A549 (cell line): Measurements from ENCODE around the gene PHPT1. TPM values are rescaled to one million over a fixed set of nuclear protein-coding genes. Genes with fewer than 3 reads are reported as not detected.
A peak's percentile ranks its signal among the peaks of the same experiment; 100 is the strongest.

Experiments used
- ATAC-seq, 2 experiments: fragments of 200-7000 bp in 1 of 2; fragments of >200 bp in 1 of 2; cut with Nextera tagmentation in 1 of 2; cut with Tn5 transposase in 1 of 2; 3 replicates each; pipeline versions ENCODE4 v1.8.0 to v1.9.1; 2018 to 2020; ENCODE audit warnings: mild to moderate bottlenecking in 1 of 2, moderate library complexity in 1 of 2
- CTCF ChIA-PET: fragments of 300-600 bp; sonication (Branson Sonifier 250); formaldehyde crosslinking; extraction: SDS; loops from one replicate; lab custom pipeline; 2021; ENCODE audit warnings: antibody characterized with exemption, inconsistent platforms; lab: Yijun Ruan, JAX
- POLR2A ChIA-PET: fragments of 350-600 bp; formaldehyde crosslinking; extraction: SDS; loops from one replicate; lab custom pipeline; 2021; ENCODE audit warnings: antibody characterized with exemption, inconsistent platforms; lab: Yijun Ruan, JAX
- DNase-seq, 2 experiments: peaks; one replicate each; pipeline versions ENCODE4 v3.0.0 to v3.0.0-alpha.2; 2011 to 2016; ENCODE audit warnings: low read depth in 1 of 2, low spot score in 1 of 2
- FAIRE-seq: peaks from 2 replicates; lab custom pipeline; 2011; peaks lifted over from hg19 to GRCh38; lab: Jason Lieb, UNC
- H3K27ac ChIP-seq, 2 experiments: fragments of >200 bp; sonication (Bioruptor Twin); formaldehyde crosslinking; 3 replicates each; pipeline ENCODE4 v1.5.1; 2016 to 2017
- H3K4me1 ChIP-seq: fragments of >200 bp; sonication (Bioruptor Twin); formaldehyde crosslinking; 3 replicates; pipeline ENCODE4 v1.6.1; 2016
- H3K4me2 ChIP-seq: fragments of >200 bp; sonication (Bioruptor Twin); formaldehyde crosslinking; 3 replicates; pipeline ENCODE4 v1.6.1; 2016
- H3K4me3 ChIP-seq: fragments of >200 bp; sonication (Bioruptor Twin); formaldehyde crosslinking; 3 replicates; pipeline ENCODE4 v1.5.1; 2016
- H3K9me3 ChIP-seq: fragments of >200 bp; sonication (Bioruptor Twin); formaldehyde crosslinking; 3 replicates; pipeline ENCODE4 v1.6.1; 2016
- EHF ChIP-seq: fragments of 250-450 bp; sonication (Bioruptor Pico); IDR thresholded peaks from 2 replicates; pipeline ENCODE4 v1.5.0; 2020; ENCODE audit warnings: mild to moderate bottlenecking
- HDAC2 ChIP-seq: fragments of 200-600 bp; sonication (generic); IDR thresholded peaks from 2 replicates; pipeline ENCODE4 v1.6.1; 2016
- HES2 ChIP-seq: fragments of >200 bp; sonication (Bioruptor Twin); formaldehyde crosslinking; IDR thresholded peaks from 2 replicates; pipeline ENCODE4 v1.6.1; 2016
- HEYL ChIP-seq: fragments of 250-450 bp; sonication (Bioruptor Pico); IDR thresholded peaks from 2 replicates; pipeline ENCODE4 v1.8.0; 2021; ENCODE audit warnings: mild to moderate bottlenecking, moderate library complexity
- HOXB5 ChIP-seq: fragments of 250-450 bp; sonication (Bioruptor Pico); IDR thresholded peaks from 2 replicates; pipeline ENCODE4 v1.5.0; 2020; ENCODE audit warnings: mild to moderate bottlenecking, moderate library complexity
- NPAS2 ChIP-seq: fragments of 250-450 bp; sonication (Bioruptor Pico); IDR thresholded peaks from 2 replicates; pipeline ENCODE4 v1.8.0; 2022; ENCODE audit warnings: mild to moderate bottlenecking, moderate library complexity, borderline replicate concordance
- PHF8 ChIP-seq: fragments of 200-600 bp; sonication (generic); IDR thresholded peaks from 2 replicates; pipeline ENCODE4 v1.6.1; 2016; ENCODE audit warnings: low read depth, mild to moderate bottlenecking, antibody characterized with exemption, moderate library complexity, borderline replicate concordance
- RAD21 ChIP-seq, 2 experiments: fragments of >200 bp in 1 of 2; sonication (Bioruptor Twin) in 1 of 2; formaldehyde crosslinking in 1 of 2; IDR thresholded peaks in 1 of 2; conservative IDR thresholded peaks in 1 of 2; 2 replicates in 1 of 2; 3 replicates in 1 of 2; pipeline ENCODE4 v1.6.1; 2012 to 2018; ENCODE audit warnings: inconsistent platforms in 1 of 2
- RARB ChIP-seq: fragments of 250-450 bp; sonication (Bioruptor Pico); IDR thresholded peaks from 2 replicates; pipeline ENCODE4 v1.8.0; 2021; ENCODE audit warnings: mild to moderate bottlenecking, moderate library complexity
- RFX5 ChIP-seq: fragments of 450-650 bp; IDR thresholded peaks from 2 replicates; pipeline ENCODE4 v1.7.1; 2014; ENCODE audit warnings: antibody characterized with exemption, mild to moderate bottlenecking, moderate library complexity
- SREBF2 ChIP-seq: fragments of 450-650 bp; IDR thresholded peaks from 2 replicates; pipeline ENCODE4 v1.6.1; 2014; ENCODE audit warnings: mild to moderate bottlenecking, moderate library complexity
- ZSCAN20 ChIP-seq: fragments of 250-450 bp; sonication (Bioruptor Pico); IDR thresholded peaks from 2 replicates; pipeline ENCODE4 v1.8.0; 2022; ENCODE audit warnings: mild to moderate bottlenecking, moderate library complexity
- WGBS: methylation state at CpG from one replicate; pipeline ENCODE4 v1.1.6; 2017; ENCODE audit errors: missing lambda C conversion rate; 5-methylcytosine and 5-hydroxymethylcytosine counted together
- polyA plus RNA-seq, 4 experiments: library from polyadenylated mRNA; depleted of rRNA in 3 of 4; stranded (reverse); fragments of >200 nt; fragmentation: RNase III in 1 of 4; extraction: RNeasy Plus Mini Kit Qiagen cat#74134 plus additional on column Dnase treatment in 1 of 4; gene quantifications; 2 replicates in 3 of 4; 3 replicates in 1 of 4; pipeline ENCODE4 v1.2.3, GENCODE V29; 2011 to 2017
- TF ChIP-seq, protein P1 (sequence below): fragments of >200 bp; sonication (Bioruptor Twin); formaldehyde crosslinking; IDR thresholded peaks from 3 replicates; pipeline ENCODE4 v1.5.1; 2016
- TF ChIP-seq, protein P2 (sequence below): fragments of 200-600 bp; sonication (generic); IDR thresholded peaks from 2 replicates; pipeline ENCODE4 v1.6.1; 2016; ENCODE audit warnings: antibody characterized with exemption, mild to moderate bottlenecking, moderate library complexity

The PHPT1 gene
- polyA plus RNA-seq, 2 of the 4 experiments (the other 2 are of a cell fraction) = 123 to 234 TPM

- TF ChIP-seq HDAC2 (no peak), HEYL (no peak), HES2 (no peak), NPAS2 (no peak), PHF8 (no peak), RFX5 (no peak), RARB (no peak)
- TF ChIP-seq, protein P1, sequence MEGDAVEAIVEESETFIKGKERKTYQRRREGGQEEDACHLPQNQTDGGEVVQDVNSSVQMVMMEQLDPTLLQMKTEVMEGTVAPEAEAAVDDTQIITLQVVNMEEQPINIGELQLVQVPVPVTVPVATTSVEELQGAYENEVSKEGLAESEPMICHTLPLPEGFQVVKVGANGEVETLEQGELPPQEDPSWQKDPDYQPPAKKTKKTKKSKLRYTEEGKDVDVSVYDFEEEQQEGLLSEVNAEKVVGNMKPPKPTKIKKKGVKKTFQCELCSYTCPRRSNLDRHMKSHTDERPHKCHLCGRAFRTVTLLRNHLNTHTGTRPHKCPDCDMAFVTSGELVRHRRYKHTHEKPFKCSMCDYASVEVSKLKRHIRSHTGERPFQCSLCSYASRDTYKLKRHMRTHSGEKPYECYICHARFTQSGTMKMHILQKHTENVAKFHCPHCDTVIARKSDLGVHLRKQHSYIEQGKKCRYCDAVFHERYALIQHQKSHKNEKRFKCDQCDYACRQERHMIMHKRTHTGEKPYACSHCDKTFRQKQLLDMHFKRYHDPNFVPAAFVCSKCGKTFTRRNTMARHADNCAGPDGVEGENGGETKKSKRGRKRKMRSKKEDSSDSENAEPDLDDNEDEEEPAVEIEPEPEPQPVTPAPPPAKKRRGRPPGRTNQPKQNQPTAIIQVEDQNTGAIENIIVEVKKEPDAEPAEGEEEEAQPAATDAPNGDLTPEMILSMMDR = no peak
- ChIA-PET CTCF (interaction anchor here (0.9 to 14.7 kb wide), 9 partner anchors 8 to 155 kb away, joined by 3 to 139 read pairs (median 4); no protein-coding TSS in a partner anchor), POLR2A (interaction anchor here (2.2 to 6.8 kb wide), 3 partner anchors 11 to 21 kb away, joined by 10 to 108 read pairs (median 11); partner anchors contain the start of gene EDF1)
- Histone ChIP-seq H3K4me2 (no peak overlapping the region), H3K27ac (peak overlapping the region in 1 of 2 experiments; percentile 98; a peak in 3 of 6 replicates), H3K4me1 (peaks cover 43% of the 10 kb centered on the region), H3K9me3 (no peaks in the 10 kb centered on the region), H3K4me3 (no peak overlapping the region)
- FAIRE-seq = no peak
- no peak for ATAC-seq
- no peak for DNase-seq
- 92% methylated on average over 11 of the region's 11 CpGs for WGBS
Measured at GRCh38 chr9:136880651-136881050, 31.4 kb downstream of the PHPT1 start.

DNA sequence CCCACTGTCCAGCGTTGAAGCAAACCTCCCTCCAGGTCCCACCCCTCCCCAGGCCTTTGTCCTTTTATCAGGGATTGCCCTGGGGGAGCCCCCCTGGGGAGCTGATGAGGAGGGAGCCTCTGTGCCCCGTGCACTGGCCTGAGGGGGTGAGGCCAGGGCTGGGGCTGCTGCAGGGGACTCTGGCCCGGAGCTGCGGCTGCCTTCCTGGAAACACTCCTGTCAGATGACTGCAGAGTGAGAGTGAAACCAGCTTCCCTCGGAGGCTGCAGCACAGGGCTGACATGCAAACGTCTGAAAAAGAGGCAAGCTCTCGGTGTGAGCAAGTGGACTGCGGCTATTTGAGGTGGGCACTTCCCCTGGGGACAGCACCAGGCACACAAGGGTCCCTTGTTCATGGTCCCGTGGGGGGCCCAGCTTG is 32.5 kb downstream of the PHPT1 start:
- Histone ChIP-seq H3K4me2 (peak overlapping the region; percentile 77), H3K4me1 (peaks cover 43% of the 10 kb centered on the region), H3K4me3 (no peak overlapping the region; the same call in 2 of the 3 replicates), H3K27ac (peak overlapping the region; percentile 97 to 98), H3K9me3 (no peaks in the 10 kb centered on the region)
- 15% methylated on average over 9 of the region's 9 CpGs for WGBS
- TF ChIP-seq ZSCAN20 (CRISPR knock-in tag) (no peak), EHF (no peak), RAD21 (conservative IDR thresholded peaks at IDR 0.05 in 1 of 2, IDR thresholded peaks at IDR 0.05 in 1 of 2) (no peak), SREBF2 (no peak), HES2 (no peak), HOXB5 (CRISPR knock-in tag) (no peak)
- TF ChIP-seq, protein P2, sequence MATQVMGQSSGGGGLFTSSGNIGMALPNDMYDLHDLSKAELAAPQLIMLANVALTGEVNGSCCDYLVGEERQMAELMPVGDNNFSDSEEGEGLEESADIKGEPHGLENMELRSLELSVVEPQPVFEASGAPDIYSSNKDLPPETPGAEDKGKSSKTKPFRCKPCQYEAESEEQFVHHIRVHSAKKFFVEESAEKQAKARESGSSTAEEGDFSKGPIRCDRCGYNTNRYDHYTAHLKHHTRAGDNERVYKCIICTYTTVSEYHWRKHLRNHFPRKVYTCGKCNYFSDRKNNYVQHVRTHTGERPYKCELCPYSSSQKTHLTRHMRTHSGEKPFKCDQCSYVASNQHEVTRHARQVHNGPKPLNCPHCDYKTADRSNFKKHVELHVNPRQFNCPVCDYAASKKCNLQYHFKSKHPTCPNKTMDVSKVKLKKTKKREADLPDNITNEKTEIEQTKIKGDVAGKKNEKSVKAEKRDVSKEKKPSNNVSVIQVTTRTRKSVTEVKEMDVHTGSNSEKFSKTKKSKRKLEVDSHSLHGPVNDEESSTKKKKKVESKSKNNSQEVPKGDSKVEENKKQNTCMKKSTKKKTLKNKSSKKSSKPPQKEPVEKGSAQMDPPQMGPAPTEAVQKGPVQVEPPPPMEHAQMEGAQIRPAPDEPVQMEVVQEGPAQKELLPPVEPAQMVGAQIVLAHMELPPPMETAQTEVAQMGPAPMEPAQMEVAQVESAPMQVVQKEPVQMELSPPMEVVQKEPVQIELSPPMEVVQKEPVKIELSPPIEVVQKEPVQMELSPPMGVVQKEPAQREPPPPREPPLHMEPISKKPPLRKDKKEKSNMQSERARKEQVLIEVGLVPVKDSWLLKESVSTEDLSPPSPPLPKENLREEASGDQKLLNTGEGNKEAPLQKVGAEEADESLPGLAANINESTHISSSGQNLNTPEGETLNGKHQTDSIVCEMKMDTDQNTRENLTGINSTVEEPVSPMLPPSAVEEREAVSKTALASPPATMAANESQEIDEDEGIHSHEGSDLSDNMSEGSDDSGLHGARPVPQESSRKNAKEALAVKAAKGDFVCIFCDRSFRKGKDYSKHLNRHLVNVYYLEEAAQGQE = no peak
- TF ChIP-seq, protein P1 = no peak
- FAIRE-seq = no peak
- ChIA-PET CTCF (interaction anchor here (0.9 to 14.7 kb wide), 17 partner anchors 9 to 153 kb away, joined by 3 to 139 read pairs (median 7); partner anchors contain the start of gene AJM1), POLR2A (interaction anchor here (1.0 to 6.8 kb wide), 7 partner anchors 9 to 34 kb away, joined by 3 to 108 read pairs (median 4); partner anchors contain the start of gene EDF1)
- ATAC-seq = peak; percentile 7 to 16; a peak in 4 of 6 replicates
- DNase-seq = peak in 1 of 2 experiments; percentile 48
